Measurements from ENCODE around the gene LRRC4C. TPM values are rescaled to one million over a fixed set of nuclear protein-coding genes. Genes with fewer than 3 reads are reported as not detected.

LRRC4C gene
- total RNA-seq, 6 experiments from 2014 or later = 0.25 to 0.43 (median 0.27) TPM

- WGBS (ENCODE audit: insufficient coverage, low coverage, low lambda C conversion rate, missing lambda C conversion rate) = 57% methylated on average over 7 of the region's 7 CpGs
- no peaks in the 10 kb centered on the region for H3K4me1 ChIP-seq
- intact Hi-C loops (cut with DNase I) = no loop called here
- H3K36me3 ChIP-seq = no peaks in the 10 kb centered on the region
- no peak for ATAC-seq
- no peaks in the 10 kb centered on the region for H3K9me3 ChIP-seq
- TF ChIP-seq CTCF (IDR thresholded peaks at IDR 0.05) = no peak
- no peak overlapping the region for H3K27ac ChIP-seq
- H3K27me3 ChIP-seq = no peaks in the 10 kb centered on the region
- H3K4me3 ChIP-seq = no peak overlapping the region
- DNase-seq = no peak
These were observed 178.2 kb downstream of the LRRC4C start for GRCh38 chr11:41281131-41281742.

- WGBS (ENCODE audit: insufficient coverage, low coverage, low lambda C conversion rate, missing lambda C conversion rate) = 77% methylated on average over 7 of the region's 8 CpGs
- no peak for ATAC-seq
- Histone ChIP-seq H3K36me3 (no peaks in the 10 kb centered on the region), H3K27me3 (no peaks in the 10 kb centered on the region), H3K4me3 (no peak overlapping the region), H3K9me3 (no peaks in the 10 kb centered on the region), H3K27ac (no peak overlapping the region), H3K4me1 (no peaks in the 10 kb centered on the region)
- DNase-seq = no peak
- intact Hi-C loops (cut with DNase I) = no loop called here
- TF ChIP-seq POLR2A (IDR thresholded peaks at IDR 0.05) = no peak
- no peak for TF ChIP-seq CTCF (IDR thresholded peaks at IDR 0.05)
These were observed 184.6 kb downstream of the LRRC4C start for GRCh38 chr11:41274831-41275230.

GRCh38 chr11:41273908-41274307 lies 185.5 kb downstream of the LRRC4C start:
- no peaks in the 10 kb centered on the region for H3K36me3 ChIP-seq
- H3K27ac ChIP-seq = no peak overlapping the region
- no peaks in the 10 kb centered on the region for H3K4me1 ChIP-seq
- H3K9me3 ChIP-seq = no peaks in the 10 kb centered on the region
- WGBS (ENCODE audit: insufficient coverage, low coverage, low lambda C conversion rate, missing lambda C conversion rate) = 74% methylated on average over 3 of the region's 3 CpGs
- ATAC-seq (no peak), DNase-seq (no peak)
- no peak overlapping the region for H3K4me3 ChIP-seq
- H3K27me3 ChIP-seq = no peaks in the 10 kb centered on the region
- intact Hi-C loops (cut with DNase I) = no loop called here
- TF ChIP-seq POLR2A (IDR thresholded peaks at IDR 0.05) = no peak
- no peak for TF ChIP-seq CTCF (IDR thresholded peaks at IDR 0.05)

- Histone ChIP-seq H3K4me1 (no peaks in the 10 kb centered on the region), H3K4me3 (no peak overlapping the region), H3K36me3 (no peaks in the 10 kb centered on the region), H3K27ac (no peak overlapping the region), H3K9me3 (no peaks in the 10 kb centered on the region), H3K27me3 (no peaks in the 10 kb centered on the region)
- ATAC-seq = no peak
- DNase-seq = no peak
- 70% methylated on average over 5 of the region's 5 CpGs for WGBS (ENCODE audit: insufficient coverage, low coverage, low lambda C conversion rate, missing lambda C conversion rate)
- TF ChIP-seq POLR2A (IDR thresholded peaks at IDR 0.05) (no peak), CTCF (IDR thresholded peaks at IDR 0.05) (no peak)
- intact Hi-C loops (cut with DNase I) = no loop called here
These were observed 192.0 kb downstream of the LRRC4C start for GRCh38 chr11:41267451-41267850.

GRCh38 chr11:41256041-41256440 lies 203.4 kb downstream of the LRRC4C start:
- Histone ChIP-seq H3K4me3 (no peak overlapping the region), H3K4me1 (no peaks in the 10 kb centered on the region), H3K9me3 (no peaks in the 10 kb centered on the region), H3K27me3 (no peaks in the 10 kb centered on the region), H3K27ac (no peak overlapping the region), H3K36me3 (no peaks in the 10 kb centered on the region)
- no peak for ATAC-seq
- intact Hi-C loops (cut with DNase I) = no loop called here
- WGBS (ENCODE audit: insufficient coverage, low coverage, low lambda C conversion rate, missing lambda C conversion rate) = 23% methylated on average over 3 of the region's 3 CpGs
- TF ChIP-seq POLR2A (IDR thresholded peaks at IDR 0.05) (no peak), CTCF (IDR thresholded peaks at IDR 0.05) (no peak)
- DNase-seq = no peak
